HG03558 (cell line): ENCODE results near the gene C1QTNF9.
"Not testable (repeated sequence)": the region's sequence is repeated elsewhere in the genome, so short reads cannot be mapped to it uniquely, and the experiment has no call there.

Experiments
- ATAC-seq: cut with Tn5 transposase; IDR thresholded peaks from one replicate; pipeline ENCODE4 v1.9.1; 2021; ENCODE audit warnings: moderate number of reproducible peaks; ENCODE audit not compliant: unreplicated experiment; ENCODE audit errors: extremely low read depth

The C1QTNF9 gene

DNA sequence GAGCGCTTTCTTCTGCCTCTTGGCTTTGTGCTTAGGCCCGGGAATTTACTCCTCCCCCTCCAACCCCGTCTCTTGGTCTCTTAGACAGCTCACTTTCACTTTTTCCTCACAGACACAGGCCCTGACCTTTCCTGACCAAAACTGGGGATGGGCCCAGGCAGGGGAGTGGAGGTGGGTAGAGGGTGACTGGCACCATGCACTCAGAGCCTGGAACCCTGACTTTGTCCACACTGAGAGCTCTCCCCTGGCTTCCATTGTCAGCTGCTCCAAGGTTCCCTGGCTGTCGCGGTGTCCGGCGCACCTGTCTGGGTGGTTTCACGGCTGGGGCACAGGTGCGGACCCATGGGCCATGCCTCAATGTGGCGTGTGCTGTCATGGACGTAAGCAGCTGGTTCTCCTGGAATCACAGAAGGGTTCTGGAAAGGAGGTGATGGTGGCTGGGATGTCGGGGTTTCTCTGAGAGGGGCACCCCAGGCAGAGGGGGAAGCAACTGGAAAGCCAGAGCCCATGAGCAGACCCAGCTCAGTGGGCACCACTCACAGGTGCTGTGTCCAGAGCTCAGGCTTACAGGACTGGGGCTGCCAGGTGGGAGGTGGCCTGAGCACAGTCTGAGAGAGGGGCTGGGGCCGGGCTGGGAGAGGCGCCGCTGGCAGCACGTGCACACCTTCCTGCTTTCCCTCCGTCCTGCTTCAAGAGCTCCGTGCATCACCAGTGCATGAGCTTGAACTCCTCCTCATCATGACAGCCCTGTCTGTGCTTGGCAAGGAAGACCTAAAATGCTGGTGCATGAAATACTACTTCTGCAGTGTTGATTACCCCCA is 28.0 kb upstream of the C1QTNF9 start:
- no peak for ATAC-seq

DNA sequence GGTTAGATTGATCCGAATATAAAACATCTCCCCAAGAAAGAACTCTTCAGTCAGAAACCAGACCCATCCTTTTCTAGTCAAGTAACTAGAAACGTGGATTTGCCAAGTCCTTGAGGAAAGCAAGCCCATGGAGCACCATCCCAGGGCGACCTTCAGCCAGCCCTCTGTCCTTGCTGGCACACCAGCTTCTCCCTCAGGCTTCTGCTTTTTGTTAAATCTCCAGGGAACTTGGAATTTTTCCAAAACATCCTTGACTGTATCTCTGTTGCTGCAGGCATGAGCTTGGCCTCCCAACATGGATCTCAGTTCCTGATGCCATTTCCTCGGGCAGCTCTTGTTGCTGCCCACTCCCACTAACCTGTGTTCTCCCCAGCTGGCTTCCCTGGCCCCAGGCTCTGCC is 27.1 kb upstream of the C1QTNF9 start:
- no peak for ATAC-seq

DNA sequence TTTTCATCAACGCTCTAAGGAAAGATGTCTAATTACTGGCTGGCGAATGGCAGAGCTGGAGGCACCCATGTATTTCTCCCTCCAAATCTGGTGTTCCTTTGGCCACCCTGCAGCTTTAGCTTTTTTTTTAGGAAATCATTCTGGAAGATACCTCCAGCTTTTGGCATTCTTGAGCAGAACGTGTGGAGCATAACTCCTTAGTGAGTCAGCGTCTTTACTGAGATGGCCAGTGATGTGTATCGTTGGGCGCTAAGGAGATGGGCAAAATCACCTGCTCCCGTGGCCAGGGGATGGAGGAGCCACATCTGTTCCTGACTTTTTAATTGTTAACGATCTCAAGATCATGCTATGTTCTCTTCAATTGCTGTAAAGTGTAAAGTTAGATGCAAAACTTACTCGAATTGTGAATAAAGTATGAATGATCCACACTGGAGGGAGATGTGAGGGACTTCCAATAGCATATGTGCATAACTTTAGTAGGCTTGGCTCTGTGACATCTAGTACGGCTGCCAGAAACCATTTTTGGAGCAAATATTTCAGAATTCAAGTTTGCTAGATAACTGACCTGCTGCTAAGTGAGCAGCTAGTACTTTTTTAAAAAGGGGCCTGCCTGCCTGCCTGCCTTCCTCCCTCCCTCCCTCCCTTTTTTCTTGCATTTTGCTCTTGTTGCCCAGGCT is 24.4 kb upstream of the C1QTNF9 start:
- ATAC-seq: no peak

DNA sequence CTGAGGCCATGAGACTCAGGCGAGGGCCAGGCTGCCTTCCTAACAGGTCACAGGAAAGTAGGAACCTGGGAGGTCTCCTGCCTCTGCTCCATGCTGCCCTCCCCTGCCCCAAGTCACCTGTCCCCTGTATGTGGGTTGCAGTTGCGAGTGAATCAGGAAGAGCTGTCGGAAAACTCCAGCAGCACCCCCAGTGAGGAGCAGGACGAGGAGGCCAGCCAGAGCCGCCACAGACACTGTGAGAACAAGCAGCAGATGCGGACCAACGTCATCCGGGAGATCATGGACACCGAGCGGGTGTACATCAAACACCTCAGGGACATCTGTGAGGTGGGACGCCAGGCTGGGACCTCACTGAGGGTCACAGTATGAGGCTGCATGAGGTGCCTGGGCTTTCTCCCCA is 22.8 kb upstream of the C1QTNF9 start:
- ATAC-seq: no peak

DNA sequence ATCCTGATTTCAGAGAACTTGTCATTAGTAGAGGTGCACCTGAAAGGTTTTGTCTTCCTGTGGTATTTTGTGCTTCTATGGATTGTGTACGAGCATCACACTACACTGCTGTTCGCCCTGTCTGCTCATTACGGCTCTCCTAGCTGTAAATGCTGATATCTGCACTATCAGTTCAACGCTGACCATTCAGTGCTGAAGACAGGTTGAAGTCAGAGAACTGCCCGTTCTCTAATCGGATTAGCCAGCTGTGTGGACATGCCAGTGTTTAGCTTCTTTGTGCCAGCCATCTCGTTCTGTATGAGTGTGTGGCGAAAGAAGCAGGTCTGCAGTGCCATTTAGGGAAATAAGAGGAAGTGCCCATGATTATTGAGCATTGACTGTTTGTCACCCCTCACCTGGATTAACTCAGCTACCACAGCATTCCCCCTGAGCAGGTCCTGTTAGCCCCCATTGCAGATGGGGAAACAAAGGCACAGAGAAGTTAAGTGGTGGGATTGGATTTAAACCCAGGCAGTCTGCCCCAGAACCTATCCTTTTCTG is 21.6 kb upstream of the C1QTNF9 start:
- no peak for ATAC-seq

DNA sequence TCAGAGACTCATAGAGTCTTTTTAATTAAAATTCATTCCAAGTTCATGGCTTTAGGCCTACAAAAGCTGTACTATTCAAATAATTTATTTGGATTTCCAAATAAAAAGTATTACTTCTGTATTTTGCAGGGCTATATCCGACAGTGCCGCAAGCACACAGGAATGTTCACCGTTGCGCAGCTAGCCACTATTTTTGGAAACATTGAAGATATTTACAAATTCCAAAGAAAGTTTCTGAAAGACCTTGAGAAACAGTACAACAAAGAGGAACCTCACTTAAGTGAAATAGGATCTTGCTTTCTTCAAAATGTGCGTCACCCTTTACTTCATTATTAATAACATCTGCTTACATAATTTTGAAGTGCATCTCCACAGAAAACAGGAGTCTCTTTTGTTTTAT is 20.5 kb upstream of the C1QTNF9 start:
- ATAC-seq: no peak

DNA sequence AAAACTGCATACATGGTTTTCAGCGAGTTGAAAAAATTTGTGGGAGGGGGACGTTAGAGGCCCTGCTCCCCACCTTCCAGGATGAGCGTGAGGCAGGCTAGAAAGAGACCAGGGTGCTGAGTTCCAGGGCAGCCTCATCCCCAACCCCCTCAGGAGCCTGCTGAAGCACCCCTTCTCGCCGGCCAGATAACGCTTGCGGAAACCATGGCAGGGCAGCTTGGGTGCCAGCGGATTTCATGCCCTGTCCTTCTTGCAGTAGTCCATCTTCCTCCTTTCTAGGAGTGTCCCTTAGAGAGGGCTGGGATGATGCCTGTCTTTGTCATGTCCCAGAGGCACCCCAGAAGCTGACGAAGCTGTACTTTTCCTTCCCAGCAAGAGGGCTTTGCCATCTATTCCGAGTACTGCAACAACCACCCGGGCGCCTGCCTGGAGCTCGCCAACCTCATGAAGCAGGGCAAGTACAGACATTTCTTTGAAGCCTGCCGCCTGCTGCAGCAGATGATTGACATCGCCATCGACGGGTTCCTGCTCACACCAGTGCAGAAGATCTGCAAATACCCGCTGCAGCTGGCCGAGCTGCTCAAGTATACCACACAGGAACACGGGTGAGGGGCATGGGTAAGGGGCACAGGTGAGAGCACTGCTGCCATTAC is 19.0 kb upstream of the C1QTNF9 start:
- no peak for ATAC-seq

DNA sequence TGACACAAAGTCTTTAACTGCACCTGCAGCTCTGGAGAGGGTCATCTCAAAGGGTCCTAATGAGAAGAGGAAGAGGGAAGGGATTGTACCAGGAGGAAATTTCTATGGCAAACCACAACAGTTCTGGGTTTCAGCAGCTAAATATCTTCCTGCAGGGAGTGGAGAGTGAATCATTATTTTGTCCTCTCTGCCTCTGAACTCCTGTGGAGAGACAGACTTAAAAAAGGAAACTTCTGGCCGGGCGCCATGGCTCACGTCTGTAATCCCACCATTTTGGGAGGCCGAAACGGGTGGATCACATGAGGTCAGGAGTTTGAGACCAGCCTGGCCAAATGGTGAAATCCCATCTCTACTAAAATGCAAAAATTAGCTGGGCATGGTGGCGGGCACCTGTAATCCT is 16.9 kb upstream of the C1QTNF9 start:
- ATAC-seq: no peak

DNA sequence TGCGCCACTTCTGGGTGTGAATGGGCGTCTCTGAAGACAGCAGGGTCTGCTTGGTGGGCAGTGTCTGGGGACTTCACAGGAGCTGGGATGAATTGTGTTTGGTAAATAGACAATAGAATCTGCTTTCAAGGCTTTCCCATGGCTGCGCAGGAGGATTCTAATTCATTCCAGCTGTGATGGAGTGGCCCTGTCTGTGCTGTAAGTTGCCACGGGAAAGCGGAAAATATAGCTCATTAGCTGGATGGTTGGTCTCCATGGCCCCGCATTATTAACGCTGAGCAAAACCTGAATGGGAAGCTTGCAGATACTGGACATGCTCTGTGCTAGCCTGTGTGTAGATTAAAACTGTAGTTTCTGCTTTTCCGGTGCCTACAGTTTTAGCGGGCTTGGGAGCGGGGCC is 15.6 kb upstream of the C1QTNF9 start:
- ATAC-seq: no peak

DNA sequence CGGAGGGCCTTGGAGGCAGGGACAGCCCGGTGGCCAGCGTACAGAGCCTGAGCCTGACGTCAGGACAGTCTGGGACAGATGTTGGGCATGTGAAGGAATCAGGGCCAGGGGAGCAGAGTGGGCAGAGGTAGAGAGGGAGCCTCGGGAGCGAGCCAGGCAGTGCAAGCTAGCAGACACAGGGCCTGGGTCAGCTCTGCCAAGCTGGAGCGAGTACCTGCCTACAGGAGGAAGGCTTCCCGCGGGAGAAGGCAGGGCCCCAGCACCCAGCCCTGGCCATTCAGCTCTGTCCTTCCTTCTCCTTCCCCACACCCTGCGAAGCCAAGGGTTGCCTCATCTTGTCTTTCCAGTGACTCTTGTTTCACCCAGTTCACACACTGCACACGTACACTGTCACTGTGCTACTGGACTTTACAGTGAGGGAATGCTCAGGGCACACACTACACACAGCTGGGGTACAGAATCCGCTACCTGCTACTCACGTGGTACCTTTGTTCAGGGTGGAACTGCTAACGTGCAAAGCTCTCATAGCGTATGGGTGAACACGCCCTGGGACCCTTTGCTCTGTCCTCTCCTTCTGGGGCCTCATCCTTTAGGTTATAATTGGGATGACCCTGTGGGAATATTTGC is 9.8 kb upstream of the C1QTNF9 start:
- ATAC-seq: no peak

DNA sequence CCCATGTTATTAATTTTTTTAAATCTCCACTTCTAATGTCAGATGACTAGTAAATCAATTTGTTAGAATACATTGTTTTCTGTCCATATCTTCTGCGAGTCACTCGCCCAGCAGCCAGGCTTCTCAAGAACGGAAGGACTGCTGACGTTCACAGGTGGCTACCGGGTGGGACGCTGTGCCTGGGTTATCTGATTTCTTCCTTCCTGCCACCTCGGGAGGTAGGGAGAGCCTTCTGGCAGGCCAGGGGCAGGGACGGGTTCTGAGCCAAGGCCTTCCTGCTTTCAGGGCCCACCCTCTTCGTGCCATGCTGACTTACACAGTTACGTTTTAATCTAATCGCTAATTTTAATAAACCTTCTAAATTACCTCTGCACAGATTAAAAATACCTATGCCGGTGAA is 7.9 kb upstream of the C1QTNF9 start:
- ATAC-seq: no peak

DNA sequence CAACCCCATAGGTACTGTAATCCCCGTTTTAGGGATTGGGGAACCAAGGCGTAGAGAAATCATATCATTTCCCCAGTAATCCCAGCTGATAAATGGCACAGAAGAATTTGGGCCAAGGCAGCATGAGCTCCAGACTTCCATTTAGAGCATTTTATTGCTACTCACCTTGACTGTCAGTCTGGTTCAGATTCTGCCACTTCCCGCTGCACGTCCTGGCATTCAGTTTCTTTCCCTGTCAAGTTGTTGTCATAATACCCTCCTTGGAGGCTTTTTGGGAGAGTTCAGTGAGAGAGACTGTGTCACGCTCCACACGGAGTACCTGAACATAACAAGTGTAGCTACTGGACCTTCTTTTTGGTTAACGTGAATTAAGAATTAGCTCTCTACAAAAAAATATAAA is 7.5 kb upstream of the C1QTNF9 start:
- ATAC-seq: no peak

DNA sequence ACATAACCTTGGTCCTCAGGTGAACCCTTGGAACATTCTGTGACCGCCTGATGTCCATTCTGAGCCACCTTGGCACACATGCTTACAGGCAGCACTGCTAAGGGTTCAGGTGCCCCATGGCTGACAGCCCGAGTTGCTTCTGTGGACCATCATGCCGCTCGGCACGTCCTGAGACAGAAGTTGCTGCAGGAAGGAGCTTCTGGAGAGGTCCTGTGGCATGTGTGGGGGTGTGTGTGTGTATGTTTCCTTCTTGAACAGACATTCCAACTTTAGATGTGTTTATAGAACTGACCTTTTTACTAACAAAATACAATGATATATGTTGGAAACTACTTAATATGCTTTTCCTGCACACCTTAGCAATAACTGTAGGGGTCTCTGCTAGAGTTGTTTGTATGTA is 4.8 kb upstream of the C1QTNF9 start:
- ATAC-seq: no peak

DNA sequence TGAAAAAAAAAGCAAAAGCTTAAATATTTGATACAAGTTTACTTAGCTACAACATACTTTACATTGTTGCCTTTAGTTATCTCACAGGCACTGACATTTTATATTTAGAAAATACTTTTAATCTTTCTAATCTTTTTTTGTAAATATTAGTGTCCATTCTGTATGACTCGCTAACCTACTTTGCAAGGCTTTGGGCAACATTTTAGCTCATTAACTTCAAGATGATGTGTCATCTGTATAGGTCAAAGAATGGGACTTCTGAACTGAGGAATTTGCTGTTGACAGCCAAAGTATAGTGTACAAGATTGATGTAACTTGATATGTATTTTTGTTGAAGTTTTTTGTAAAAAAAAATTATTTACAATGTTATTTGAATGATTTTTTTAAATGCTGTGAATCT is 2.7 kb upstream of the C1QTNF9 start:
- no peak for ATAC-seq

DNA sequence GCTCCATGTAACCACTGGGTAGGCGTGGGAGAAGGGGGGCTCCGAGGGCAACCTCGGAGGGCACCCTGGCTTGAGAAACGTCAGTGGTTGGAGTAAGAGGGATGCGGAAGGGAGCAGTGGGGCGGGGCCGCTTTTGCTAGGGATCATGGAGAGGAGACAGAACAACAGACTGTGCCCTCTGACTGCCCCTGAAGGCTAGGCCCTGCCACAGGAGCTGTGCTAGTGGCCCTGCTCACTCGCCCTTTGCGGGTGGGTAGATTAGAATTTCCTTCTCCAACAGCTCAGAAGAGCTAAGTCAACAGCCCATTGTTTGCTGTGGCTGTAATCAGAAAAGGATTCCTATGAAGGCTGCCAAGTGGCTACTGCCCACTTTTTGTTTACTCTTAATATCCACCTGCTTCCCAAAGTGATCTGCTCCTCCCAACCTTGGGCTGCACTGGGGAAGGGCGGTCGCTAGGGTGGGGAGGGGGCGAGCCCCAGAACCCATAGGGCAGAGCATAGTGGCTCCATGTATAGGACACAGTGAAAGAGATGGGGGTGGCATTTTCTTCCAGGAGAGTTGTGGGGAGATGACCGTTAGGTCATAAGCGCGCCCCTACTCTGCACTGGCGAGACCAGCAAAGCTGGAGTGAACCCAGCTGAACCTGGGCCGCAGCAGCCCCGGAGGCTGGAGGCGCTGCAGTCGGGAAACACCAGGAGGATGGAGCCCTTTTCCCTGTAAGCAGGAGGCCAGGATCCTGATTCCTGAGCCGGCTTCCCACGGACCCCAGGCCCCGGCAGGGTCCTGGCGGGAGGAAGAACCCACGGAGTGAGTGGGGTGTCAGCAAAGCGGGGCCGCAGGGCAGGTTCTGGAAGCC is 1.9 kb upstream of the C1QTNF9 start:
- ATAC-seq: no peak

DNA sequence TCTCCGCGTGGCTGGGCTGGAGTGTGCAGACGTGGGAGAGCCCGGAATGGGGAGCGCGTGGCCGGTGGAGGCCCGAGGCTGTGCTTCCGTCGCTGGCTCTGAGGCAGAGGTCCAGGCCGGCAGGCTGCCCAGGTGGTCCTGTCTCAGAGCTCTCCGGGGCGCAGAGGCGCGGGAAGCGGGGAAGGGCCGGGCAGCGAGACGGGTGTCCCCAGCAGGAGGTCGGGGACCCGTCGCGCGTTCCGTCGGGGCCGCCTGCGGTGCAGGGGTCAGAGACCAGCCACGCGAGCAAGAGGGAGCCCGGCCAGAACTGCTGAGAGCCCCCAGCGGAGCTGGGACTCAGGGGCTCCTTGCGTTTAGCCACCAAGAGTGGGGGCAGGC is 1.3 kb upstream of the C1QTNF9 start:
- ATAC-seq: no peak

DNA sequence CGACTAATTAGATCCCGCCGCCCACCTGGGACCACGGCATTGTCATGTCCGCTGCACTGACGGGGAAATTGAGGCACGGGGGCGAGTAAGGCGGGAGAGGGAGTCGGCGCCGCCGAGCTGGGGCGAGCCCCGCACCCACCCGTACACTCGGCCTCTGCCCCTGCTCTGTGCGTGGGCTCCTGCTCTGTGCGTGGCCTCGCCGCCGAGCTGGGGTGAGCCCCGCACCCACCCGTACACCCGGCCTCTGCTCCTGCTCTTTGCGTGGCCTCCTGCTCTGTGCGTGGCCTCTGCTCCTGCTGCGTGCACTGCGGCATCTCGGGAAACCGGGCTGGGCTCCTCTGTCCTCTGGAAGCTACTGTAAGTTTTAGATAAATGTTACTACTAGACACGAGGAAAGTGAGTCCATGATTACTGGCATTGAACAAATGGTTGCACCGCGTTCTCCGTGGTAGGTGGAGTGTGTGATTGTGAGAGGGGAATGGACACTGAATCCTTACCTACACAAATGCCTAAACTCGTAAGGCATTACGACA is 826 bp upstream of the C1QTNF9 start:
- ATAC-seq: no peak

DNA sequence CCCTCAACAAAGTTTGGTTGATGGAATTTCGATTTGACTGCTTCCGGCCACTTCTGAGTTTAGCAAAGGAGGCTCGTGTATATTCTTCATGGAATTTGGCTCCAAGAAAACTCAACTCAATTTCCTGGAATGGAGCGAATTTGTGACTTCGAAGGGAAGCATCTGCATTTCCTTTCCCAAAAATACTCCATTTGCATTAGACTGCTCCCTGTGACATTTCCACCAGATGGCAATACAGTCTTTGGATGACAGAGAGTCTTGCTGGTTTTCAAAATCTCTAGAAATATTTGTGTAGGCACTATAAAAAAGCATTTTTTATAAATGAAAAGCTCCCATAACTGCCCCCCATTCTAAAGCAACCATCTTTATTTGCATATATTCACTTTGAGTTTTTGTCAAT is 4.1 kb downstream of the C1QTNF9 start:
- no peak for ATAC-seq

DNA sequence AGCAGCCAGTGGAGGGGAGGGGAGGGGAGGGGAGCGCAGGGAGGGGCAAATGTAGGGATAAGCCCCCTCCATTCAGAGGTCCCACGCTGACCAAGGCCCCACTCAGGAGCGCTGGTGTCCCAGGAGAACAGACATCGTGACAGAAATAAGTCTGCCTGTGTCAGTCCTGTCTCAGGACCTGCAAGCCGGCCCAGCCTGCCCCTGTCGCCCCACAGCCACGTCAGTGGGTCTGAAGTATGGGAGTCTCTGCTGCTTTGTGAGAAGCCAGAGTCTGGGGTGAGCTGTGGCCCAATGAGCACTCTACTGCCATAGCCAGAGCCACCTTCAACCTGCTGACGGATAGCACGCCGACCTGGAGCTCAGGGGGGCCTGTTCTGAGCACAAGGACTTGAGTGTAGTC is 8.5 kb downstream of the C1QTNF9 start:
- not testable (repeated sequence) for ATAC-seq

DNA sequence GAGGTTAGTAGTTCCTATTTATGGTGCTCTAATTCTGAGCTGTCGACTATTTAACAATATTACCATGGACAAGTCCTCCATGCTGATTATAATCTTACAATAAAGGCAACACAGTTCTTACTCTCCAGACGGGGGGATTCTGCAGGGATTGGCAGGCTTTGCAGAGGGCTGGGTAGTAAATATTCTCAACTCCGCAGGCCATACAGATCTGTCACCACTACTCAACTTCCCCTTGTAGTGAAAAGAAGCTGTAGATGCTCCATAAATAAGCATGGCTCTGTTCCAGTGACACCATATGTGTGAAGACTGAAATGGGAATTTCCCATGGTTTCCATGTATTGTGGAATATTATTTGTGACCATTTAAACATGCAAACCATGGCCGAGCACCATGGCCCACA is 9.5 kb downstream of the C1QTNF9 start:
- ATAC-seq: not testable (repeated sequence)
